Measurements from ENCODE around the gene ANK3.

Gene ANK3

GRCh38 chr10:60281331-60281730, 108.3 kb downstream of the ANK3 start:
- Histone ChIP-seq H3K4me1 (peaks cover 0 to 22% (median 0%) of the 10 kb centered on the region in 4 donors), H3K4me3 (no peak overlapping the region), H3K27me3 (no peaks in the 10 kb centered on the region), H3K36me3 (peaks cover 0 to 5% (median 0%) of the 10 kb centered on the region in 3 donors), H3K9me3 (no peaks in the 10 kb centered on the region), H3K27ac (no peak overlapping the region)
- intact Hi-C loops (cut with DNase I; ENCODE audit: low total_unique reads): no loop called here
- DNase-seq: no peak
- TF ChIP-seq CTCF (IDR thresholded peaks at IDR 0.05): no peak

DNA sequence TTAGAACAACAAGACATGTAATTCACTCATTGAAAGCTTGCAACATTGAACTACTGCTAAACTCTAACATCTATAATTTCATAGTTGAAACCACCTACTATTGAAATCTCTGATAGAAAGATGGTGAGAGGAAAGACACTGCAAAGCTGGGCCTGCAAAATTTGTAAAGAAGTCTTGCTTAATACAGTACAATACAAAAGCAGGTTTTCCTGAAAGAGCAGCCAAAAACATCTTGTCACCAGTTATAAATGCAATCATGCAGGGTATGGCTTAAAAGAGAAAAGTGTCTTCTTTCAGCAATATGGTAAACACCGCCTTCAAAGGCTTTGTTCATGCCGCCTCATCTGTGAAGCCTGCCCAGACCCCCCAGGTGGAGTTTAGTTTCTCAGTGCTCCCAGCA, 109.2 kb downstream of the ANK3 start:
- TF ChIP-seq CTCF (IDR thresholded peaks at IDR 0.05): no peak
- Histone ChIP-seq H3K27ac (no peak overlapping the region), H3K27me3 (no peaks in the 10 kb centered on the region), H3K4me1 (peaks cover 0 to 18% (median 0%) of the 10 kb centered on the region in 4 donors), H3K4me3 (no peak overlapping the region), H3K36me3 (peaks cover 0 to 5% (median 0%) of the 10 kb centered on the region in 3 donors), H3K9me3 (no peaks in the 10 kb centered on the region)
- intact Hi-C loops (cut with DNase I; ENCODE audit: low total_unique reads): no loop called here
- DNase-seq: no peak

GRCh38 chr10:60277656-60278055, 112.0 kb downstream of the ANK3 start:
- intact Hi-C loops (cut with DNase I; ENCODE audit: low total_unique reads): no loop called here
- no peaks in the 10 kb centered on the region for H3K27me3 ChIP-seq
- peaks cover 0 to 5% (median 0%) of the 10 kb centered on the region in 3 donors for H3K36me3 ChIP-seq
- DNase-seq: no peak
- no peak overlapping the region for H3K4me3 ChIP-seq
- H3K4me1 ChIP-seq: peaks cover 0 to 4% (median 0%) of the 10 kb centered on the region in 4 donors
- TF ChIP-seq CTCF (IDR thresholded peaks at IDR 0.05): no peak
- H3K27ac ChIP-seq: no peak overlapping the region
- no peaks in the 10 kb centered on the region for H3K9me3 ChIP-seq

DNA sequence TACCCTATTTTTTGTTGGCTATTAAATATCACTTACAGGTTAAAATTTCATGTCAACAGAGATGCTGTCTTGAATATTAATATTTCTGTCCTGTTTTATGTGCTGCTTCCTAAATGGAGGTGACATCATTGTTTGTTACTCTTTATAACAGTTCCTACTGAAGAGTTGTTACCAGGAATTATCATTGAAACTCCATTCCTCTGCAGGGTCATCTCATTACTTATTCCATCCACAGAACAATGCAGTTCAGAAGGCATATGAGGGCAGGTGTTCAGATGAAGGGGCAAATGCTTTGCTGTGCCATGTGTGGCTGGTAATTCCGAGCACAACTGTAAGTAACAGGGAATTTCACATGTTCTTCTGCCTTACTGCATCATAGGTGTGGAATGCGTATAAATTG, 113.4 kb downstream of the ANK3 start:
- no peak for DNase-seq
- peaks cover 0 to 5% (median 0%) of the 10 kb centered on the region in 3 donors for H3K36me3 ChIP-seq
- no peaks in the 10 kb centered on the region for H3K27me3 ChIP-seq

DNA sequence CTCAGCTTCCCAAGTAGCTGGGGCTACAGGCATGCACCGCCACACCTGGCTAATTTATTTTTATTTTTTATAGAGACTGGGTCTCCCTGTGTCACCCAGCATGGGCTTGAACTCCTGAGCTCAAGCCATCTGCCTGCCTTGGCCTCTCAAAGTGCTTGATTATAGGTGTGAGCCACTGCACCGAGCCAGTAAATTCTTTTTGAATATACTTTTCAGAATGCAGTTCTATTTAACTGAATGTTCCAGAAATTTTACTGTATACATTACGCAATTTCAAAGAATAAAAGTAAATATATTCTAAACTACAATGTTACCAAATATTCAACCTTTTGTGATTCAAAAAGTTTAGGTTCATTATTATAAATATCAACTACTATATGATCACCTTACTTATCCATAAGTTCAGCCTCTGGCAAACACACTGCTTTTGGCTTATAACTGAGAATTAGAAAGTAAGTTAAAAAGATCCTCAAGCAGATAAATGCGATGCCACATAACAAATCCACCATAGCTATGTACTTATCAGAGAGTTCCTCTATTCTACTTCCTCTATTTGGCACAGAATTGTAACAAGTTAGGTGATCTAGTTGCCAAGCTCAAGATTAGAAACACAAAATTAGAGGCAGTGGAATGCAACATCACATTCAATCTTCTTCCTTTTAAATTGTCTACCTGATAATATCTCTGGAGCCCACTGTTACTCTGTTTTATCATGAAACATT, 118.2 kb downstream of the ANK3 start:
- Histone ChIP-seq H3K36me3 (no peaks in the 10 kb centered on the region), H3K27me3 (no peaks in the 10 kb centered on the region), H3K4me3 (no peak overlapping the region), H3K27ac (no peak overlapping the region), H3K4me1 (no peaks in the 10 kb centered on the region), H3K9me3 (no peaks in the 10 kb centered on the region)
- TF ChIP-seq CTCF (IDR thresholded peaks at IDR 0.05): no peak
- intact Hi-C loops (cut with DNase I; ENCODE audit: low total_unique reads): no loop called here
- DNase-seq: no peak

More for the DNA sequence above, 113.4 kb downstream of the ANK3 start:
- Histone ChIP-seq H3K4me3 (no peak overlapping the region), H3K4me1 (no peaks in the 10 kb centered on the region), H3K27ac (no peak overlapping the region), H3K9me3 (no peaks in the 10 kb centered on the region)
- TF ChIP-seq CTCF (IDR thresholded peaks at IDR 0.05): no peak
- intact Hi-C loops (cut with DNase I; ENCODE audit: low total_unique reads): no loop called here
